GM18909 (cell line): Measurements from ENCODE around the gene CFAP45.

Source experiments
- ATAC-seq: cut with Tn5 transposase; IDR thresholded peaks from one replicate; pipeline ENCODE4 v1.9.1; 2021; ENCODE audit warnings: mild to moderate bottlenecking; ENCODE audit not compliant: unreplicated experiment, poor library complexity

Gene CFAP45

DNA sequence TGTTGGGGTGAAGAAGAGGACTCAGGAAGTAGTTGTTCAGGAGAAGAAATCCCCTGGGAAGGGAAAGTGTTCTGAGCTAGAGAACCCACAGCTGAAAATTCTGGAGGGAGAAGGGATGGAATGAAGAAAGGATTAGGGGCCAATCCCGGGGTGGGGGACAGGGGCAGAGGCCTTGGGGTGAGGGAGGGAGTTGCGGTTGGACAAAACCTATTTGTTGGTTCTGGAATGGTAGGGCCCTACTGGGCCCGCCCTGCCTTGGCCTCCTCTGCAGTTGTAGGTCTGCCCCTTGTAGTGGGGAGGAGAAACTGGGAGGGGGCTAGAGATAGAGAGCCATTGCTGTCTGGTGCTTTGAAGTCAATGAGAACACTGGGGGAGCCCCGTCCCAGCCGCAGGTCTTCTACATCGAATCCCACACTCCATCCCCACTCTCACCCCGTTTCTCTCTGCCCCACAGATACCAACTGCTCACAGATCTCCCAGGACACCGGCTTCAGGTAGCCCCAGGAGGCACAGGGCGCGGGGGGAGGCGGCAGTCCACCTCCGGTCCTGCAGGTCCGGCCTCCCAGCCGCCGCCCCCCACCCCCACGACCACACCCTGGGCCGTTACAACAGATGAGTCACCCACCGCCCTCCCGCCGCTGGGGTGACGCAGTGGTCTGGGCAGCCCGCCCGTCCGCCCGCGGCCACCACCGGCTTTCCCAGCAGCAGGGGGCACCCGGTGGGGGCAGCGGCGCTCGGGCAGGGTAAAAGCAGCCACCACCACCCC, 24.2 kb upstream of the CFAP45 start:
- ATAC-seq: no peak

DNA sequence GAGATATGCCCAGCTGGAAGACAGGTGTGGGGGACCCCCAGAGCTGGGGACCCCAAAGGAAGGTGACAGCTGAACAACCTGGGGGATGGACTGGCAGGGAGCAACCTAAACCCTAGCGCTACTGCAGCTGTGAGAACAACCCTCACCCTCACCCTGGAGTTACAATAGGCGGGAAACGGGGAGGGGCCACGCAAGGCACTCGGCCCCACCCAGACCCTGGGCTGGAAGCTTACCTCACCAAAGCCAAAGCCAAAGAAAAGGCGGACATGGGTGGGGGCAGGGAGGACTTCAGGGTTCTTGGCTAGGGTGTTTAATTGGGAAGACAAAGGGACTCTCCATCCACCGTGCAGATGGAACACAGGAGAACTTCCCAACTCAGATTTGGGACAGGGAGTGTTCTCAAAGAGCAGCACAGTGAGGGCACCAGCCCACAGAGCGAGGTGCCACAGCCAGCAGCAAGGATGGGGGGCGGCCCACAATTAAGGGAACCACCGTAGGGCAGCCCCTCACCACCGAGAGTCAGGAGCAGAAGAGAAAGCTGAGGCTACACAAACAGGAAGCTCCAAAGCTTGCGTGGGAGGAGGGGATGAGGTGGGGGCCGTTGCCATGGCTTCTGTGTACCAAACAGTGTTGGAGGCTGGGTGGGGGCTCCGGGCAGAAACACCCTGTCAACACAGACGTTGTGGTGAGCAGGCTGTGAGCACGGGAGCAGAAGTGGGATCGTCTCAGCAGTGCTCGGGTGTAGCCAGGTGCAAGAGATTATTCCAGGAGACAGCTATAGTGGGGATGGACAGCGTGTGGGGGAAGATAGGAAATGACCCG, 23.4 kb upstream of the CFAP45 start:
- ATAC-seq: peak; percentile 32

DNA sequence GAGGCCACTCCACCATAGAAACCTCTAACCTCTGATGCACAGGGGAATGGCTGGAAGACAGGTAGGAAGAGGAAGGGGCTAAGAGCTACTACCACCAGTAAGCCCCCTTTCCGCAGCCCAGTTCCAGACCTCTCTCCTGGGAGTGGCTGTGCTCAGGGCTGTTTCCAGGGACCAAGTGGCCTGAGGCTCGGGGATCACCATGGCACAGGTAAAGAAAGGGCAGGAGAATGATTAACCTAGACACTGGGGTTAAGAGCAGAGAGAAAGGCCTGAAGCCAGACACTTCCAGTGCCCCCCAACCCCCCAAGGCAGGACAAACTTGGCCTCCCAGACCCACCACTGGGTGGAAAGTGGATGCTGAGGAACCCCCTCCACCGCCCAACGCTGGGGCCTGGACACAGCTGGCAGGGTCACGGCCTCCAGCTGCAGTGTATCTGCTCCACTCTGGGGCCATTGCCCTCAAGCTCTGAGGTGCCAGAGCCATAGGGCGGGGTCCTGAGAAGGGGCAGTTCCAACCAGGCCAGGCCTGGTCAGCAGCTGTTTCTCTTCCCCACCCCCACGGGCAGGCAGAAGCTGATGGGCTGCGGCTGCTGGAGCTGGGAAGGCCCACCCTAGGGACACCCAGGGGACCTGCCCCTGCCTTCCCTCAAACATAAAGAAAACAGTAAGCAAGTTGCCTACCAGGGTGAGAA, 22.7 kb upstream of the CFAP45 start:
- ATAC-seq: no peak

DNA sequence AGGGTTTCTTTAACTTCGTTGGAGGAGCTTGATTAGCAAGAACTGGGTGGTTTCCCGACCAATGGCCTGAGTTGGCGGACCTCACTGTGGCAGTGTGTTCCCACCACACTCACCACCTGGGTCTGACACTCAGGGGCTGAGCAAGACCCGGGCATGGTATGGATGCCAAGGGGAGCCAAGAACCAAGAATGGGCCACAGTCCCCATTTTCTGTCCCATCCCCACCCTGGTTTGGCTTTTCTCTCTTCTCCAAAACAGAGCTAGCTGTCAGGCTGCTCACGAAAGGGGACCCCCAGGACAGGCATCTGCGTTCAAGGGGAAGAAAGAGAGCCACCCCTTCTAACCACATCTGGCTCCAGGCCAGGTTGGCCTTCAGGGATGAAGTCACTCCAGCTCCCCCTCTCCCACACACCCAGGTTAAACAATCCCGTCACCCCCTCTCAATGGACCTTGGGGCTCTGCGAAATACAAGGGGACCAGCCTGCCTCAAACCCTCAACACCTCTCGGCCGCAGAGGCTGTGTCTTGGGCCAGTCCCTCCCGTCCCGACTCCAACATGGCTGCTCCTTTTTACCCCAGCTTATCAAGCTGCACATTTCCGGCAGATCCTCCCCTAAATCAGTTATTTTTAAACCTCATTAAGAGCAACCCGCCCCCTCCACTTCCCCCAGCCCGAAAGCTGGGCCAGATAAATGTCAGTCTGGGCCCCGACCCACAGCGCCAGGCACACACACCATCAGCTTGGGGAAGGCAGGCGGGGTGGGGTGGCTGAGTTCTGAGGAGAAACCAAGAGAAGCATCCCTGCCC, 21.9 kb upstream of the CFAP45 start:
- ATAC-seq: no peak

DNA sequence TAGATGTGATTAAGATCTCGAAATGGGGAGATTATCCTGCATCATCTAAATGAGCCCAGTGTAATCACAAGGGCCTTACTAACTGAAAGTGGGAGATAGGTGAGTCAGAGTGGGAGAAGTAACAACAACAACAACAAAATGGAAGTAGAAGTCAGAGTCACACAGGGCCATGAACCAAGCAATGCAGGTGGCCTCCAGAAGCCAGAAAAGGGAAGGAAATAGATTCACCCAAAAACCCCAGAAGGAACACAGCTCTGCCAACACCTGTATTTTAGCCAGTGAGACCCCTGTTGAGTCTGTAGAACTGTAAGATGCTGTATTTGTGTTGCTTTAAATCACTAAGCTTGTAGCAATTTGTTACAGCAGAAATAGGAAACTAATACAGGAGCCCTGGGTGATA, 21.3 kb upstream of the CFAP45 start:
- peak; percentile 23 for ATAC-seq

DNA sequence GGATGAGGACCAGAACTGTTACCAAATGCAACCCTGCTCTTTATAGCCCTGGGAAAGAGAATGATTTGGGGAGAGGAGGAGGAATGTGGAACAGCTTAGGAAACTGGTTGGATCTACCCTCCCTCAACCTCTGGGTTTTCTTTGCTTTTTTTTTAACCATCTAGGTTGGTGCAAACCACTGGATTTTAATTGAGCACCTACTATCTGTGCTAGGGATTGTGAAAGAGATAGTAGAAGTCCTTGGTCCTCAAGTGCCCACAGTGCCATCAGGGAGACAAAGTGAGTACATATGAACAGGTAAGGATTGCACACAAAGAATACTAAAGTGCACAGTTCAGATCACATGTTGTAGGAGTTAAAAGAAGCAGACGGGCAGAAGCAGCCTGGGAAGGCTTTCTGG, 20.7 kb upstream of the CFAP45 start:
- ATAC-seq: no peak

DNA sequence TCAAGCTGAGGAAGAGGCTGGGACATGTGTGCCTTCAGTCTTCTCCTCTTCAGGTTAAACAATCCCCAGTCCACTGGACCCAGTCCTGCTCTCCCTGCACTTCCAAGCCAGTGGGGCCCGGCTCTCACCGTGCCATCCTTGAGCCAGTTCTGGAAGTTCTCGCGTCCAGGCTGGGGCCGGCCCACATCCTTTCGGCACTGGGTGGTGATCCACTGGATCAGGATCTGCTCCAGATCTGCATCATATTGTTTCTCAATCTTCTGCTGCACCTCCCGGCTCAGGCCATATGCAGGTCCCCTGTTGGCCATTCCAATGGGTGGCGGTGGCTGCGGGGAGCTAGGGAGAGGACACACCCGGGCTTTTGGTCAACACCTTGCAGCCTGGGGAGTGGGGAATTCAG, 20.2 kb upstream of the CFAP45 start:
- ATAC-seq: no peak

DNA sequence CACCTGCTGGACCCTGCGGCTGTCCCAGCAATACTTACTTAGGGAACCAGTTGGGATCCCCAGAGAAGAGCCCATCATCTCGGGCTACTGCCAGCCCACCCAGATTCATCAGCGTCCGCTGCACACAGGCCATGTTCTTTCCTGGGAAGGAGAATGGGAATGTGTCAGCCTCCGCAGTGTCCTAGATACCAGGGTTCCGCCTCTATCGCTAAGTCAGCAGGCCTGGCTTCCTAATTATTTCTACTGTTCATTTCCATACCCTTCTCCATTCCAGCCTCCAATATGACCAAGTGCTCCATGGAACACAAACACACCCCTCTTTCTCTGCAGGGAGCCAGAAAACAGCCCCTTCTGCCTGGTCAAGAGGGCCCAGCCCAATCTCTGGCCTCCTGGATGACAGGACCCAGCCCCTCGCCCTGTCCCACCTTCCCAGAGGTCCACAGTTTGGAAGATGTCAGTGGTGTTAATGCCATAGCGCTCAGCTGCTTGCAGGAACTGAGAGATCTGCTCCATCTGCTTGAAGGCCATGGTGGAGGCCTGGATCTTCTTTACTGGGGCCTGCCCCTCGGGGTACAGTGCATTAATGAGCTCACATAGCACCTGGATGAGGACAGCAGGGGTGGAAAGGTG, 19.4 kb upstream of the CFAP45 start:
- no peak for ATAC-seq

DNA sequence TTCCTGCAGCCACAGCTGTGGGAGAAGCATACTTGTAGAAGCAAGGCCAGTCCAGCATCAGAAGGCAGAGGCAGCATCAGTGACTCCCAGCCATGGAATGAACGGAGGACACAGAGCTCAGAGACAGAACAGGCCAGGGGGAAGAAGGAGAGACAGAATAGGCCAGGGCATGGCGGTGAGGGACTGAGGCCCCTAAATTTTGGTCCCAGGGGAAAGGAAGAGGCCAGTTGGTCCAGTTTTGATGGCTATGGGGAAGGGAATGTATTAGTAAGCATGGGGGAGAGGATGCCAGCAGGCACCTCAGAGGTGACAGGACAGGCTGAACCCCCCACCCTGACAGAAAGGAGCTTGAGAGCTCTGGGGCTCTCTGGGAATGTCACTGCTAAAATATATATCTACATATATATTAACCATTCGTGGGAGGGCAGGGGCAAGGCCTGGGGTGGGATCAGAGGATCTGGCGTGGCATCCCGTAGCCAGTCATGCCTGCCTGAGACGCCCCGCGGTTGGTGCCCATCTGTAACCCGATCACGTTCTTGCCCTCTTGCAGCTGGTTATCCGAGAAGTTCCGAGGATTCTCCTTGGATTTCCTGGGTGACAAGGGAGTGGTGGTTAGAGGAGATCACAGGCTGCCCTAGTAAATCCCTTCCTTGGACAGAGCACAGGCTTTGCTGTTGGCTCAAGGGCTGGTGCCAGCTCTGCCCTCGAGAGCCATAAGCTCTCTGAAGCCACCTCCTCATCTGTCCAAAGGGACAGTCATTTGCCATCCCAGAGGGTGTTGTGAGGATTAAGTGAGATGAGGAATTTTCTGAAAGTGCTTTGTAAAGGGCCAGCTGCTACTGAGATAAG, 18.6 kb upstream of the CFAP45 start:
- ATAC-seq: no peak

DNA sequence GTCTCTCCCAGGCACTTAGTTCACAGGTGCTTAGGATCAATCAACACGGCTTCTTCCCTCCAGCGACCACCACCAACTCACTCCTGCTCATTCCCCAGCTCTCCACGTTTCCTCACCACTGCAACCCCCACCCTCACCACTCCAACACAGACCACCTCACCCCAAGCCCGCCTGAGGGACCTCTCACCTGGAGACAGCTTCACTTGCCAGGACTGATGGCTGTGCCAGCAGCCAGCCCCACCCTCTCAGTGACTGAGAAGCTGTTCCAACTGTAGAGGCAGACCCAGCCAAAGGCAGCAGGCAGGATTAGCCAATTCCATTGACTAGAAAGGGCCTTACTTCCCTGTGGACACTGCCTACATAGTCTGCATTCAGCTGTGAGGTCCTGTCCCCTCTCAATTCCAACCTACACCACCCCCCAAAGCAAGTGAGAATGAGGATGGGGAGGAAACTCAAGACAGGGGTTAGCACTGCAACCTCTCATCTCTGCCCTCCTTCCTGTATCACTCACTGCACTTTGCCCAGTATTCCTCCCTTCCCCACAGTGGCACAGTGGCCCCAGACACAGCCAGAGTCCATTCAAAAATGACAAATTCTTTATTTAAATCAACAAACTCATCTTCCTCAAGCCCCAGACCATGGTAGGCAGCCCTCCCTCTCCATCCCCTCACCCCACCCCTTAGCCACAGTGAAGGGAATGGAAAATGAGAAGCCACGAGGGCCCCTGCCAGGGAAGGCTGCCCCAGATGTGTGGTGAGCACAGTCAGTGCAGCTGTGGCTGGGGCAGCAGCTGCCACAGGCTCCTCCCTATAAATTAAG, 17.8 kb upstream of the CFAP45 start:
- no peak for ATAC-seq

DNA sequence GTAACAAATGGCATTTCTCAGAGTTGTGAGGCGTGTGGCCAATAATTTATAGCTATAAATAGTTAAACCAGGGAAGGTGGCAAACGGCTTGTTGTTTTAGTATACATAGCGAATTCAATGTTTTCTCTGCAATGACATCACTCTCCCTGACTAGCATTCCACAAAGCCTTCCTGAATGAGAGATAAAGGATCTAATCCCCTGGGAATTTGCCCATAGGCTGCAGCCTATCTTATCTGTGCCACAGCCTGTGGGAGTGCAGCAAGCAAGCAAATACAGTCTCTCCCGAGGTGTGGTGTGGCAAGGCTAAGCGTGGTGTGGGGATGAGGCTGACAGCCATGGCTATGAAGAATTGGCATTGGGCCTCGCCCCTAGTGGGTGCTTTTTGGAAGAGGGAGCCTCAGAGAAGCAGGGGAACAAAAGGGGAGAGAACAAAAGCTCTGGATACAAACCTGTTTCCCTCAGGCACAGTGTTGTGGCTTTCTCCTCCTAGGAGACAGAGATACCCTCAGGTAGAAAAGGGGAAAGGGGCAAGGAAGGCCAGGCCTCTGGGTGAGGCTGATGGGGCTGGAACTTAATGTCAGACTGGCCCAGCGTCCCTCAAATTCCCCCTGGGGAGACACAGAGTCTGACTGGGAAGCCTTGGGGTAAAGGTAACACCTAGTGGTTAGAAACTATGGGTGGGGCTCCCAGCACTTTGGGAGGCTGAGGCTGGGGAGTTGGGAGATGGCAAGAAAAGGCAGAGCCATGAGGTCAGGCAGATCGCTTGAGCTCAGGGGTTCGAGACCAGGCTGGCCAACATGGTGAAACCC, 16.5 kb upstream of the CFAP45 start:
- ATAC-seq: no peak

DNA sequence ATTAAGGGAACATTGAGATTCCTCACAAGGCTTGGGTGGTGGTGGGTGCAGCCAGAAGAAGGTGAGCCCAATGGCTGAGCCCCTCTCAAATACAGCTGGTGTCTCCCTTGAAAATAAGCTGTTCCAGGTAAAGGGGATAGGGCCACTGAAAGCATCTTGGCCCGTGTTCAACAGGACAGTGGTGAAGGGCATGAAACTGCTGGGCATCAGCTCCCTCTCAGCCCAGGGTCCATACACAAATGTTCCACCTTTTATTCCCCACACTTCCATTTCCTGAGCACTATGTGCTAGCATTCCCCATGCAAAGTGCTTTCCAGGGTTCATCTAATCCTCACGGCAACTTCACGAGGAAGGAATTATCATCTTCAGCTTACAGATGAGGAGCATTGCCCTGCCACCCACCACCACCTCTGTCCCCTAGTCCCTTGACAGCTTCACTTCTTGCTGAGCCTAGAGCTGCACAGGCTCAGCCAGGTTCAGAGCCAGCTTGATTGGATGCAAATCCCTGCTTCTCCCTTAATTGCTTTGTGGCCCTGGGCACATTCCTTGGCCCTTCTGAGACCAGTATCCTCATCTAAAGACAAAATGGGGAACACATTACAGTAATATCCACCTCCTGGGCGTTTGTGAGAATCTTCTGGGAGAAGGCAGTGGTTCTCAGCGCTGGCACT, 15.7 kb upstream of the CFAP45 start:
- no peak for ATAC-seq

DNA sequence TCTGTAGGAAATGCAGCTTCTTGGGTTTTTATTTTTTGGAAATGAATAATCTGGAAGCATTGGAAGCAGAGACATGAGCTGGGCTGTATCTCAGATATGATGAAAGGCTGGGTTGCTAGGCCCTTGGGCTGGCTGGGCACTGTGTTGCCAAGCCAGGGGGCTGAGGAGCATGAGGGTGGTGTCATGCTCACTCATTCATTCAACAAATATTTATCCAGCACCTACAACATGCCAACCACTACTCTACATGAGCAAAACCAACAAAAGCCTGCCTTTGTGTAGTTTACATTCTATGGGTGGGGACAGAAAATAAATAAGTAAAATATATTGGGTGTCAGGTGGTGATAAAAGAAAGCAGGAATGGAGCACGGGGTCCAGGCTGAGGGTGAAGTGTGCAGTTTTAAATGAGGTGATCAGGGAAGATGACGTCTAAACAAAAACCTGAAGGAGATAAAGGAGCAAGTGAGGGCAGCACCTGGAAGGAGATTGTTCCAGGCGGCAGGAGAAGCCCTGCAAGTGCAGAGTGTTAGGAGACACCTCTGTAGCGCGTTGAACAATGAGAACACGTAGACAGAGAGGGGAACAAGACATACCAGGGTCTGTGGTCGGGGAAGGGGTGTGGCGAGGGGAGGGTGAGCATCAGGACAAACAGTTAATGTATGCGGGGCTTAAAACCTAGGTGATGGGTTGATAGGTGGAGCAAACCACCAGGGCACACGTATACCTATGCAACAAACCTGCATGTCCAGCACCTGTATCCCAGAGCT, 14.5 kb upstream of the CFAP45 start:
- ATAC-seq: no peak

DNA sequence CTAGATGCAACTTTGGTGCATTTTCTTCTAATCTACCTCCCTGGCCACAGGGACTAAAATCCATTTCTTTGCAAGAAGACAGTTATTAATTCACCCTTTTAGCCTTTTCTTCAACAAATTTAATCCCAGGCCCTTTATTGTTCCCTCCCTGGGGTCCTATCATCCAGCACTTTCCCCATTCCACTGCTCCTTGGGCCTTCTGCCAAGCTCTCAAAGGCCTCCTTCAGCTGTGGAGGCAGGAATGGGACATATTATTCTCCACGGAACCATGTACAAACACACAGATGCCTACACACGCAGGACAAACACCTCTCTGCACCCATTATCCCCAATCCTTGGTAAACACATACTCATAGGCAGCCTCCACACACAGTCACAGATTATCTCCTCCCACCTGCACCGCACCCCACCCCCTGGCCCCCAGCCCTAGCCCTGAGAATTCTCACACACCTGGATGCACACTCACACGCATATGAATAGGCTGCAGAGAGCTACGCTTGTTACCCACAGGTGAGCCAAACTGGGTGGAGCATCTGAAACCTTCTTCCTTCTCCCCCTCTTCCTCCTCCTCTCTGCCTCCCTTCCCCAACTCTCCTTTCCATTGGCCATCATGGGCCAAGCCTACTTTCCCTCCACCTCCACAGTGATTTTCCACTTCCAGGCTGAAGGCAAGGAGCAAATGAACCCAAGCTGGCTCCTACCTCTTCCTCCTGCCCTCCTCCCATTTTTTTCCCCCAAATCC, 13.7 kb upstream of the CFAP45 start:
- no peak for ATAC-seq

DNA sequence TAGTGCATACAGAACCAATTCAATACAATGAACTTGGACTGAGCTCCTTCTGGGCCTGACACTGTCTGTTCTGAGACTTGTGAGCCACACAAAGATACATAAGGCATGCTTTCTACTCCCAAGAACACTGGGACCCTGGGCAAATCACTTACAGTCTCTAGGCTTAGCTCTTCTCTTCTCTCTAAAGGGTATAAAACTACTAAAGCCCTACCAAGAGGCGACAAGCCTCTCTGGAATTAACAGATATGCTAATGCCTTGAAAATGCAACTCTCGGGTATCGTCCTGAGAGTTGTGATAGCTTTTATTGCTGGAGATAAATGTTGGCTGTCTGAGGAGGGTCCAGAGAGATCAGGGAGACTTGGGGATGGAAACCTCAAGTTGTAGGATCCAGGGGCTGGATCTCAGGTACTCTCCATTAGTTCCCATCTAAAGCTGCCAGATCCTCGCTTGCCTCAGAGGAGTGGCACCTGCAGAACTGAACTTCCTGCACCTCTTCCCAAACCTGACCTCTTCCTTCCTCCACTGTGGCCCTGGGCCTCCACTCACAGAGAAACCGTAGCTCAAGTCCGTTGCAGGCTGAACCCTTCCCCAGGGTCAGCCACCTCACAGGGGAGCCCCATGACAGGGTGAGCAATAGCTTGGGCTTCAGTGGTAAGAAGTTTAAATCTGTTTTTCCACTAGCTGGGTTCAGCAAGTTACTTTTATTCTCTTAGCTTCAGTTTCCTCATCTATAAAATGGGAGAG, 11.5 kb upstream of the CFAP45 start:
- ATAC-seq: no peak
